KOPT-K1 (cell line): Measurements from ENCODE around the gene TIAM1.

Source experiments
- H3K27ac ChIP-seq: fragments of 200-600 bp; sonication (generic); 2 replicates; pipeline ENCODE4 v1.5.1; 2016; ENCODE audit warnings: antibody characterized with exemption, mild to moderate bottlenecking, low read depth, low read length; ENCODE audit not compliant: poor library complexity, severe bottlenecking
- H3K36me3 ChIP-seq: fragments of 200-600 bp; sonication (generic); 2 replicates; pipeline ENCODE4 v1.5.1; 2017; ENCODE audit warnings: antibody characterized with exemption, mild to moderate bottlenecking, low read length, moderate library complexity; ENCODE audit not compliant: insufficient read depth
- H3K9me3 ChIP-seq: fragments of 200-600 bp; sonication (generic); 2 replicates; pipeline ENCODE4 v1.5.1; 2017; ENCODE audit warnings: antibody characterized with exemption, low read length, mild to moderate bottlenecking; ENCODE audit not compliant: insufficient read depth, poor library complexity, severe bottlenecking

Gene TIAM1

DNA sequence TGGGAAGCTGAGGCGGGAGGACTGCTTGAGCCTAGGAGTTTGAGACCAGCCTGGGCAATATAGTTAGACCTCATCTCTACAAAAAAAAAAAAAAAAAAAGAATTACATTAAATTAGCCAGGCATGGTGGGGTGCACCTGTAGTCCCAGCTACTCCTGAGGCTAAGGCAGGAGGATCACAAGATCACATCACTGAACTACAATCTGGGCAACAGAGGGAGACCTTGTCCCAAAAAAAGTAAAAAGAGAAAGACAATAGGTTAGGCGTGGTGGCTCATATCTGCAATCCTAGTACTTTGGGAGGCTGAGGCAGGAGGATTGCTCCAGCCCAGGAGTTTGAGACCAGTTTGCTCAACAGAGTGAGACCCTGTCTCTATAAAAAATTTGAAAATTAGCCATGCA is 130.3 kb downstream of the TIAM1 start:
- Histone ChIP-seq H3K9me3 (no peaks in the 10 kb centered on the region), H3K36me3 (no peaks in the 10 kb centered on the region), H3K27ac (no peak overlapping the region)

- H3K27ac ChIP-seq, result no peak overlapping the region
- no peaks in the 10 kb centered on the region for H3K36me3 ChIP-seq
- no peaks in the 10 kb centered on the region for H3K9me3 ChIP-seq
Observed at GRCh38 chr21:31211836-31212235, 132.2 kb downstream of the TIAM1 start.

GRCh38 chr21:31205412-31205811 is 138.6 kb downstream of the TIAM1 start:
- no peaks in the 10 kb centered on the region for H3K9me3 ChIP-seq
- no peaks in the 10 kb centered on the region for H3K36me3 ChIP-seq
- no peak overlapping the region for H3K27ac ChIP-seq

- no peaks in the 10 kb centered on the region for H3K9me3 ChIP-seq
- no peak overlapping the region for H3K27ac ChIP-seq
- H3K36me3 ChIP-seq, result no peaks in the 10 kb centered on the region
Observed at GRCh38 chr21:31204801-31205200, 139.3 kb downstream of the TIAM1 start.

DNA sequence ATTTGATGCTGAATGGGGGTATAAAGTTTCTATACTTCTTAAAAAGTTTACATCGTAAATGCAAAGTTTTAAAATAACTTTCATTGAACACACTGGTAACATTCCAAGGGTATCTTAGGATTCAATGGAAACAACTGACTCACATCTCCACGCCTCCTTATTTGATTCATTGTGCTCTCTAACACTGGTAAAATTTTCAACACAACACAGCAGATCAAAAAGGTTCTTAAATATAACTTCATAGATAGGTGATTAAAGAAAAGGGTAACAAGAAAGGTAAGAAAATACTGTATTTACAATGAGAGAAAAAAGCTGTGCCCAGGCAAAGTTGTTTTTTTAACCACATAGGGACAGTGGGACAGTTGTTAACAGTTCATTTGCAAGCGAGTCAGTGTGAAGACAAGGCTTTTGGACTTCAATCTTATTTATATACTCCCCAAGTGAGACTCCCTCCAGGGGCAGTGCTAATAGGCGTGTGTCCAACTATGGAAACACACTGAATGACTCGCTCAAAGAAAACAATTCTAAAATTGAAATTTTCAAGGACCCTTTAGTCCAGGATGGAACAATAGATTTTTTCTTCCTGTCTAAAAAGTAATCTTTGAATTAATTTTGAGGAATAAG is 140.5 kb downstream of the TIAM1 start:
- Histone ChIP-seq H3K9me3 (no peaks in the 10 kb centered on the region), H3K27ac (no peak overlapping the region), H3K36me3 (no peaks in the 10 kb centered on the region)

GRCh38 chr21:31201548-31201947 is 142.5 kb downstream of the TIAM1 start:
- Histone ChIP-seq H3K36me3 (no peaks in the 10 kb centered on the region), H3K9me3 (no peaks in the 10 kb centered on the region), H3K27ac (no peak overlapping the region)

DNA sequence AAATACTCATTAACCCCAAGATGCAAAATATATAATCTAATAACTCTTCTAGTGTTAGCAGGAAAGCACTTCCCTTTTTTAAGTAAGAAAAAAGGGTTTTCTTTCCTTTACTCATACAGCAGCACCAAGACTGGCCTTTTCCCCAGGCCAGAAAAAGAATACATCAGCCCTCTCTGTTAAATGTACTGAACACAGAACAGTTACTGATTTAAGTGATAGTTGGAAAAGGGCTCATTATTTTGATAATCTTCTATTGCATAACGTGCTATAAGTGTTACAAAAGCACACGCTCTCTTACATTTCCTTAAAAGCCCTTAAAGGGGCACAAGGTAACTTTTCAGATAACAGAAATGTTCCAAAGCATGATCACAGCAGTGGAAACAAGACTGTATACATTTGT is 142.9 kb downstream of the TIAM1 start:
- Histone ChIP-seq H3K27ac (no peak overlapping the region), H3K36me3 (no peaks in the 10 kb centered on the region), H3K9me3 (no peaks in the 10 kb centered on the region)

DNA sequence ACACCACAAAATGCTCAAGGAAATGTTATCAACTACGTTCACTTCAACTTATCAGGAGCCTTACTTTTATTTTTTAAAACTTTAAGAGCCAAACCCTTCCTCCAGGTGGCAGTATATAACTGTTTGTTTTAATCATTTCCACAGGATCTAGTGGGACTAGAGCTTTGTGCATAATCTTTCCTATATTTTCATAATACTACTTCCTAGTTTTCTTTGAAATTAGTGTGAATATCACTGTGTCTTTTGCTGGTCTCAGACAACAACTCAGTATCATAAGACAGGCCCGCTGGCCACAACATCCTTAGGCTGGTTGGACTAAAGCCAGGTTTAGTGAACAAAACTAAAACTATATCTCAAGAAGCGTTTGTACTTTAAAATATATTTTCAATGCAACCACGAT is 145.5 kb downstream of the TIAM1 start:
- Histone ChIP-seq H3K27ac (no peak overlapping the region), H3K36me3 (no peaks in the 10 kb centered on the region), H3K9me3 (no peaks in the 10 kb centered on the region)

GRCh38 chr21:31196724-31197123 is 147.3 kb downstream of the TIAM1 start:
- H3K27ac ChIP-seq, result no peak overlapping the region

DNA sequence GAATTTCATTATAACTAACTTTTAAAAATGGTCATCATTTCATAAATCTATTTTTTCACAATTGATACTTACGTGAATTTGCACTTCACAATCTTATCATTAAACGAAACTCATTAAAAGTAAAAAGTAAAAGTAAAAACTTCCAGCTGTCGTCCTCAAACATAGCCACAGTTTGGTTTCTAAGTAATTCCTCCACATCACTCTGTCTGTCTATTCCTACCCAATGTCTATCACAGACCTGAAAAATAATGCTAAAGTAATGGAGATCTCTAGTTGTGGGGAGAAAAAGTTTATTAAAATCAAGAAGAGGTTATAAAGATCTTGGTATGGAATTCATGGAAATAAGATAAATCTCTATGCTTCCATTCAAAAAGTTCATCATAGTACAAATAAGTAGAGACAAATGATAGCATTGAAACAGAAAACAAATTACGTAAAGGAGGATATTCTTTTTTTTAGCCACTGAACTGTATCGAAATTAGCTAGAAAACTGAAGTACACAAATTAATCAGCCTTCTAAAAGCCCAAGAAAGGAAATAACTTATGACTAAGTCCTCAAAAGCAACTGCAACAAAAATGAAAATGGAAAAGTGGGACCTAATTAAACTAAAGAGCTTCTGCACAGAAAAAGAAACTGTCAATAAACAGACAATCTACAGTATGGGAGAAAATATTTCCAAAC is 148.6 kb downstream of the TIAM1 start:
- Histone ChIP-seq H3K9me3 (no peaks in the 10 kb centered on the region), H3K27ac (no peak overlapping the region), H3K36me3 (no peaks in the 10 kb centered on the region)

More at GRCh38 chr21:31196724-31197123, 147.3 kb downstream of the TIAM1 start:
- no peaks in the 10 kb centered on the region for H3K9me3 ChIP-seq
- H3K36me3 ChIP-seq, result no peaks in the 10 kb centered on the region

- no peaks in the 10 kb centered on the region for H3K9me3 ChIP-seq
- H3K36me3 ChIP-seq, result no peaks in the 10 kb centered on the region
- H3K27ac ChIP-seq, result no peak overlapping the region
Observed at GRCh38 chr21:31194510-31195293, 149.4 kb downstream of the TIAM1 start.

DNA sequence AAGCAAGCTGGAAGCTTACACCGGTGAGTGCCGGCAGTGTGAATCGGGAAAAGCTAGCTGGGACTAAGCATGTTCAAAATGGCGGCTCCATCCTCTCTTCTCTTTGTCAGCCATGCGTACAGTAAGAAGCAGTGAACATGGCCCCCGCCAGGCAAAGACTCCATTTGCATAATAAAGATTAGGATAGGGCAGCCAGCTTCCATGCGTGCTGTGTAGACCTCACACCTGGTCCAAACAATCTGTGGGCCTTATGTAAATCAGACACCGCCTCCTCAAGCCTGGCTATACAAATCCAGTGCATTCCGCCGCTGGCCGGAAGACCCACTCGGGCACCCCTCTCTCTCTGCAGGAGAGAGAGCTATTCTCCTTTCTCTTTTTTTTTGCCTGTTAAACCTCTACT is 150.3 kb downstream of the TIAM1 start:
- Histone ChIP-seq H3K27ac (no peak overlapping the region), H3K36me3 (no peaks in the 10 kb centered on the region), H3K9me3 (no peaks in the 10 kb centered on the region)

GRCh38 chr21:31191553-31191952 is 152.5 kb downstream of the TIAM1 start:
- no peak overlapping the region for H3K27ac ChIP-seq
- H3K36me3 ChIP-seq, result no peaks in the 10 kb centered on the region
- H3K9me3 ChIP-seq, result no peaks in the 10 kb centered on the region

GRCh38 chr21:31190516-31190915 is 153.5 kb downstream of the TIAM1 start:
- Histone ChIP-seq H3K36me3 (no peaks in the 10 kb centered on the region), H3K9me3 (no peaks in the 10 kb centered on the region), H3K27ac (no peak overlapping the region)

GRCh38 chr21:31187499-31187898 is 156.6 kb downstream of the TIAM1 start:
- H3K27ac ChIP-seq, result no peak overlapping the region
- H3K9me3 ChIP-seq, result no peaks in the 10 kb centered on the region
- no peaks in the 10 kb centered on the region for H3K36me3 ChIP-seq
